ENCODE results near the gene RFX1.

DNA sequence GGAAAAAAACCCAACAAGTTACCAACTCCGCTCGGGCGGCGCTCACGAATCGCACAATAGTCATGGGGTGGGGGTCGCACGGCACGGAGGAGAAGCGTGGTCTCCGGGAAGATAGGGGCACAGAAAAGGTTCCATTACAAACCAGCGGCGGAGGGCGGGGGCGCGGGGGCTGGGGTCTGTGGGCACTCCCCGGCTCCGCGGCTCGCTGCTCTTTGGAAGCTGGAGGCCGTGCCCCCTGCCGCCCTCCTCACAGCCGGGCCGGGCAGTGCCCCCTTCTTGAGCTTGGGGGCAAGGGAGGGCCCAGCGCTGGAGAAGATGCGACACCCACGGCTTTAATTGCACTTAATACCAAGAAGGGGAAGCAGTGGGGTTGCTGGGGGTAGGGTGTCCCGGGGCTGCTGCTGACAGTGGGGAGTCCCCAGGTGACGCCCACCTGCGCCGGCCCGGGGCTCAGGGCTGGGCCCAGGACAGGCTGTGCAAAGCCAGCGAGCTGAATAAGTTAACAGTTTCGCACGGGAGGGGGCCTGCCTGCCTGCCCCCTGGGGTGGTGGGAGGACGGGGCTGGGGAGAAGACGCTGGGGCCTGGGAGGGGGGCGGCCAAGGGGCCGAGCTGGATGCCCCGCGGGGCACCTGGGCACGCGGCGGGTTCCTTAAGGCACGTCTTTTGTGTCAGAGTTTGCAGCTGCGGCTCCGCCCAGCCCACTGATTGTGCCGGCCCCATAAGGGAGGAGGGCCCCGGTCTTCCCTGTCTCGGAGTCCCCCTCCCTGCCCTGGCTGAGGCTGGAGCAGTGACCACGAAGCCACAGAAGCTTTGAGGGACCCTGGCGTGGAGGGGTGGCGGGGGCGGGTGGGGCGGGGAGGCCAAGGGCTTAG is 44.1 kb downstream of the RFX1 start:
- TF ChIP-seq, protein P1, sequence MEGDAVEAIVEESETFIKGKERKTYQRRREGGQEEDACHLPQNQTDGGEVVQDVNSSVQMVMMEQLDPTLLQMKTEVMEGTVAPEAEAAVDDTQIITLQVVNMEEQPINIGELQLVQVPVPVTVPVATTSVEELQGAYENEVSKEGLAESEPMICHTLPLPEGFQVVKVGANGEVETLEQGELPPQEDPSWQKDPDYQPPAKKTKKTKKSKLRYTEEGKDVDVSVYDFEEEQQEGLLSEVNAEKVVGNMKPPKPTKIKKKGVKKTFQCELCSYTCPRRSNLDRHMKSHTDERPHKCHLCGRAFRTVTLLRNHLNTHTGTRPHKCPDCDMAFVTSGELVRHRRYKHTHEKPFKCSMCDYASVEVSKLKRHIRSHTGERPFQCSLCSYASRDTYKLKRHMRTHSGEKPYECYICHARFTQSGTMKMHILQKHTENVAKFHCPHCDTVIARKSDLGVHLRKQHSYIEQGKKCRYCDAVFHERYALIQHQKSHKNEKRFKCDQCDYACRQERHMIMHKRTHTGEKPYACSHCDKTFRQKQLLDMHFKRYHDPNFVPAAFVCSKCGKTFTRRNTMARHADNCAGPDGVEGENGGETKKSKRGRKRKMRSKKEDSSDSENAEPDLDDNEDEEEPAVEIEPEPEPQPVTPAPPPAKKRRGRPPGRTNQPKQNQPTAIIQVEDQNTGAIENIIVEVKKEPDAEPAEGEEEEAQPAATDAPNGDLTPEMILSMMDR (IDR thresholded peaks at IDR 0.05): no peak
- no peak for TF ChIP-seq POLR2A (IDR thresholded peaks at IDR 0.05)
- TF ChIP-seq POLR2AphosphoS5 (IDR thresholded peaks at IDR 0.05): no peak
